Hematopoietic multipotent progenitor cell (in vitro differentiated cells): ENCODE results near the gene EXOC3L4. TPM values are rescaled to one million over a fixed set of nuclear protein-coding genes. Genes with fewer than 3 reads are reported as not detected.

ENCODE experiments used
- DNase-seq, 3 donors: peaks; one replicate each; pipeline ENCODE4 v3.0.0-alpha.2; 2011 to 2015; ENCODE audit warnings: low read depth in 2 of 3, low spot score in 2 of 3
- total RNA-seq: library from RNA; depleted of rRNA; stranded (reverse); fragments of >200 nt; gene quantifications from one replicate; pipeline ENCODE4 v1.2.3, GENCODE V29; 2012

Gene EXOC3L4
- total RNA-seq, 1 donor = 0.27 TPM

- no peak for DNase-seq
Measured at GRCh38 chr14:103089386-103090335, 4.9 kb upstream of the EXOC3L4 start.

- no peak for DNase-seq
Measured at GRCh38 chr14:103090481-103091020, 4.0 kb upstream of the EXOC3L4 start.

- DNase-seq = peak; percentile 48 to 84 (median 81)
Measured at GRCh38 chr14:103091041-103091882, 3.3 kb upstream of the EXOC3L4 start.

GRCh38 chr14:103091883-103092222 is 2.7 kb upstream of the EXOC3L4 start:
- no peak for DNase-seq

GRCh38 chr14:103093856-103094405 is 594 bp upstream of the EXOC3L4 start:
- DNase-seq = no peak

DNA sequence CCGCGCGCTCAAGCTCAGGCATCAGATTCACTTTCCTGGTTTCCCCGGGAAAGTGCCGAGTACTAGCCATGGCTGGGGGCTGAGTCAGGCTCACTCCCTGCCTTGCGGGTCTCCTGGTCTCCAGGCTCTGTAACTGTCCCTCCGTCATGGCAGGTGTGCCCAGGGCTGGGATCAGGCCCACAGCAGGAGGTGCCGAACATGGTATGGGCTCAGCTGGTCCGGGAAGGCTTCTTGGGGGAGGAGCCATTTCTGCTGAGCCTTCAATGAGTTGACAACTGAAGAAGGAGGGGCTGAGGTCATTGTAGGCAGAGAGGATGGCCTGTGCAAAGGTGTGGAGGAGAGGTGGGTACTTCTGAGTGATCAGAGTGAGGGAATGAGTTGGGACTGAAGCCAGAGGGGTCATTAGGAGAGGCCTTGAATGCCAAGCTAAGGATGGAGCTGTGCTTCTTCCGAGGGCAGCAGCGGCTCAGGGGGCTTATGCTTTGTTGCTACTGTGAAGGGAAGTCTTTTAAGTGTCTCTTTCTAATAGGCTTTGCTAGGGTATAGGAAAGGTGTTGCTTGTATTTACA is 769 bp downstream of the EXOC3L4 start:
- DNase-seq = no peak

DNA sequence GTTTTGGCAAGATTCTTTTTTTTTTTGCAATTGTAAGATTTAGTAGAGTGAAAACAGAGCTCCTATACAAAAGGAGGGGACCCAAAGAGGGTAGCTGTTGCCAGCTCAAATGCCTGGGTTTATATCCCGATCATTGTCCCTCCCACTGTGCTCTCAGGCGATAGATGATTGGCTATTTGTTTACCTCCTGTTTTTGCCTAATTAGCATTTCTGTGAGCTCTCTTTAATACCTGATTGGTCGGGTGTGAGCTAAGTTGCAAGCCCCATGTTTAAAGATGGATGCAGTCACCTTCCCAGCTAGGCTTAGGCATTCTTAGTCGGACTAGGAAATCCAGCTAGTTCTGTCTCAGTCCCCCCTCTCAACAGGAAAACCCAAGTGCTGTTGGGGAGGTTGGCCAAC is 1.9 kb downstream of the EXOC3L4 start:
- no peak for DNase-seq

- DNase-seq = no peak
Measured at GRCh38 chr14:103097244-103097993, 2.9 kb downstream of the EXOC3L4 start.

- no peak for DNase-seq
Measured at GRCh38 chr14:103097994-103098957, 3.8 kb downstream of the EXOC3L4 start.

DNA sequence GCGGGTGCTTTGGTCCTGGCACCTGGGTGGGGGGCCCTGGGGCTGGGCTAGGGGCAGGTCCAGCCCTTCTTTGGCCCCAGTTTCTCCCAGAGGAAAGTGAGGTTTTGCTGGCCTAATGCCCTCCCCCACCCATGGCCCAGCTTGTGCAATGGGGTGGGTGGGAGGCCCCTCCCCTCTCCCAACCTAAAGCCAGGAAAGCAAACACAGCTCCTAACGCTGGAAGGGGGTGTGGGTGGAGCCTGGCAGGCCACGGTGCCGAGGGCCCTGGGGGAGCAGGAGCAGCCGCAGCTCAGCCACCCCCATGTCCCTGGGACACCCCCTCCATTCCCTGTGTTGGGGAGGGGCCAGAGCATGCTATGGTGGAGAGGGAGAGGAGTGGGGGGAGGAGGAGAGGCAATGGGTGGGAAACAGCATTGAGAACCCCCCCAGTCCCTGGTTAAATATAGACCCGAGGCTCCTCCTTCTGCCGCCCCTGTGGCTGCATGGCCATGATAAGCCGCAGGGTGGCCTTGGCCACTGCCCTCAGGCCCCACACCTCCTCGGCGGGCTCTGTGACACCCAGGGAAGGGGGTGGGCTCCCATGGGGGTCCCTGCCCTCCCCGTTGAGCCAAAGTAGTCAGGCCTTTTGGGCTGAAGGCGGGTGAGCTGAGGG is 4.7 kb downstream of the EXOC3L4 start:
- DNase-seq = no peak

GRCh38 chr14:103099733-103100280 is 5.3 kb downstream of the EXOC3L4 start:
- DNase-seq = no peak

GRCh38 chr14:103100281-103101121 is 6.0 kb downstream of the EXOC3L4 start:
- DNase-seq = no peak

GRCh38 chr14:103101257-103101962 is 6.9 kb downstream of the EXOC3L4 start:
- no peak for DNase-seq

GRCh38 chr14:103101963-103102688 is 7.6 kb downstream of the EXOC3L4 start:
- DNase-seq = no peak

DNA sequence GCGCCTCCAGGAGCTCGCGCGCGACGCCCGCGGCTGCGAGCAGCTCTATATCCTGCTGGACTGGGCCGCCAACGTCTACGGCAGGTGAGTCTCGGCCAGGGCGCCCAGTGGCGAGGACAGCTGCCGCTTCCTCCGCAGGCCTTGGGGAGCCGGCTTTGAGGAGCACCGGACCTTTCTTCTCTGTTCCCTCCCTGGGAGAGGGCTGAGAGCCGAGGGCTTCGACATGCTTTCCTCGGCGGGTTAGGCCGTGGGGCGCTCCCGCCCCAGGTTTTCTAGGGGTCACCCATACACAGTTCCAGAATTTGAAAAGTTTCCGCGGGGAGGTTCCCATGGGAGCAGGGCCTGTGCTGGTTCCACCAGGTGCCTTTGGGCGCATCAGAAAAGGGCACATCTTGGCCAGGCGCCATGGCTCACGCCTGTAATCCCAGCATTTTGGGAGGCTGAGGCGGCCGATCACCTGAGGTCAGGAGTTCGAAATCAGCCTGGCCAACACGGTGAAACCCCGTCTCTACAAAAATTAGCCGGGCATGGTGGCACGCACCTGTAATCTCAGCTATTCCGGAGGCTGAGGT is 8.2 kb downstream of the EXOC3L4 start:
- no peak for DNase-seq
